Activated naive CD8-positive, alpha-beta T cell treated with anti-CD3 and anti-CD28 coated beads, Interleukin-2, amount 50 U/mL, for 24 hours (primary cell): ENCODE measurements around the gene ARHGAP29.

Experiments used
- ATAC-seq: fragments of 150-1000 bp; cut with Tn5 transposase; one replicate; pipeline ENCODE4 v1.10.0; 2021
- DNase-seq: peaks from one replicate; pipeline ENCODE4 v3.0.0; 2021
- H3K27ac Mint-ChIP-seq: one replicate; pipeline ENCODE4 v1.8.0; 2021; ENCODE audit warnings: mild to moderate bottlenecking, mixed read lengths
- H3K27me3 Mint-ChIP-seq: one replicate; pipeline ENCODE4 v1.8.0; 2021; ENCODE audit warnings: mixed read lengths
- H3K36me3 Mint-ChIP-seq: one replicate; pipeline ENCODE4 v1.8.0; 2021; ENCODE audit warnings: low read depth, mixed read lengths
- H3K4me1 Mint-ChIP-seq: one replicate; pipeline ENCODE4 v1.8.0; 2021; ENCODE audit warnings: mixed read lengths
- H3K4me3 Mint-ChIP-seq: one replicate; pipeline ENCODE4 v1.8.0; 2021; ENCODE audit warnings: mild to moderate bottlenecking, moderate library complexity, mixed read lengths
- H3K9me3 Mint-ChIP-seq: one replicate; pipeline ENCODE4 v1.8.0; 2021; ENCODE audit warnings: mixed read lengths

The ARHGAP29 gene, protein sequence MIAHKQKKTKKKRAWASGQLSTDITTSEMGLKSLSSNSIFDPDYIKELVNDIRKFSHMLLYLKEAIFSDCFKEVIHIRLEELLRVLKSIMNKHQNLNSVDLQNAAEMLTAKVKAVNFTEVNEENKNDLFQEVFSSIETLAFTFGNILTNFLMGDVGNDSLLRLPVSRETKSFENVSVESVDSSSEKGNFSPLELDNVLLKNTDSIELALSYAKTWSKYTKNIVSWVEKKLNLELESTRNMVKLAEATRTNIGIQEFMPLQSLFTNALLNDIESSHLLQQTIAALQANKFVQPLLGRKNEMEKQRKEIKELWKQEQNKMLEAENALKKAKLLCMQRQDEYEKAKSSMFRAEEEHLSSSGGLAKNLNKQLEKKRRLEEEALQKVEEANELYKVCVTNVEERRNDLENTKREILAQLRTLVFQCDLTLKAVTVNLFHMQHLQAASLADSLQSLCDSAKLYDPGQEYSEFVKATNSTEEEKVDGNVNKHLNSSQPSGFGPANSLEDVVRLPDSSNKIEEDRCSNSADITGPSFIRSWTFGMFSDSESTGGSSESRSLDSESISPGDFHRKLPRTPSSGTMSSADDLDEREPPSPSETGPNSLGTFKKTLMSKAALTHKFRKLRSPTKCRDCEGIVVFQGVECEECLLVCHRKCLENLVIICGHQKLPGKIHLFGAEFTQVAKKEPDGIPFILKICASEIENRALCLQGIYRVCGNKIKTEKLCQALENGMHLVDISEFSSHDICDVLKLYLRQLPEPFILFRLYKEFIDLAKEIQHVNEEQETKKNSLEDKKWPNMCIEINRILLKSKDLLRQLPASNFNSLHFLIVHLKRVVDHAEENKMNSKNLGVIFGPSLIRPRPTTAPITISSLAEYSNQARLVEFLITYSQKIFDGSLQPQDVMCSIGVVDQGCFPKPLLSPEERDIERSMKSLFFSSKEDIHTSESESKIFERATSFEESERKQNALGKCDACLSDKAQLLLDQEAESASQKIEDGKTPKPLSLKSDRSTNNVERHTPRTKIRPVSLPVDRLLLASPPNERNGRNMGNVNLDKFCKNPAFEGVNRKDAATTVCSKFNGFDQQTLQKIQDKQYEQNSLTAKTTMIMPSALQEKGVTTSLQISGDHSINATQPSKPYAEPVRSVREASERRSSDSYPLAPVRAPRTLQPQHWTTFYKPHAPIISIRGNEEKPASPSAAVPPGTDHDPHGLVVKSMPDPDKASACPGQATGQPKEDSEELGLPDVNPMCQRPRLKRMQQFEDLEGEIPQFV

DNA sequence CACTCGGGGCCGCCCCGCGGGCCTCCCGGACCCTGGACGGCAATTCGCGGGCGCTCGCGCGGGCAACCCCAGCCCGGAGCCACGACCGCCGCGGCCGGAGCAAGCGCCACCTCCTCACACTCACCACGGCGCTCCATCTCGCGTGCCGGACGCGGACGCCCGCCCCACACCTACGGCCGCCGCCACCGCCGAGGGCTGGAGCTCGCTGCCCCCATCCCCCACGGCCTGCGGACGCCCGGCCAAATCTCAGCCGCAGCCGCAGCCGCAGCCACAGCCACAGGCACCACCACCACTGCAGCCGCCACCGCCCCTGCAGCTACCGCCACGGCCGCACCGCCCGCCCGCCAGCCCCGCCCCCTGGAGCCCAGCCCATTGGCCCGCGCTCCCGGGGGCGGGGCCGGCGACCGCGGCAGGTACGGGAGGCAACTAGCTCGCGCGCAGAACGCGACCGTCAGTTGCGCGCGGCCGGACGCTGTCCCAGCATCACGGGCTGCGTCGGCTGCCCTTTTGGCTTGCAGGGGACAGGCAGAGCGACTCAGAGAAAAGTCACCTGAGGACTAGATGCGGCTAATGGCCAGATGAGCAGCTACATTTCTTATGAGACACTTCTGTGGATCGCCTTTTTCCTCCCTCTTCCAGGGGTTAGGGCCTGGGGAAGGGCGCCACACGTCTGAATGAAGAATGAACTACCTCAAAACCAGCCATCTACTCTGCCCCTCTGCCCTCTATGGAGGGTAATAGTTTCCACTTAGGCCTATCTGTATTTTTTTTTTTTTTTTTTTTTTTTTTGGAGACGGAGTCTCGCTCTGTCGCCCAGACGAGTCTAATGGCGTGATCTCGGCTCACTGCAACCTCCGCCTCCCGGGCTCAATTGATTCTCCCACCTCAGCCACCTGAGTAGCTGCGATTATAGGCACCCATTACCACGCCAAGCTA lies at the start of gene ARHGAP29:
TSS of gene ARHGAP29 (minus strand) at position 294 of the 936 bp plus-strand sequence. CDS start 5,973 bp downstream, outside the sequence.
- H3K36me3 Mint-ChIP-seq: peaks cover 2% of the 10 kb centered on the region
- ATAC-seq (peak; percentile 76), DNase-seq (peak; percentile 58)
- peaks cover 12% of the 10 kb centered on the region for H3K9me3 Mint-ChIP-seq
- peak within 1 kb of the TSS; percentile 42 for H3K4me3 Mint-ChIP-seq
- H3K27me3 Mint-ChIP-seq: peaks cover 81% of the 10 kb centered on the region
- H3K27ac Mint-ChIP-seq: no peak within 1 kb of the TSS
- peaks cover 12% of the 10 kb centered on the region for H3K4me1 Mint-ChIP-seq

DNA sequence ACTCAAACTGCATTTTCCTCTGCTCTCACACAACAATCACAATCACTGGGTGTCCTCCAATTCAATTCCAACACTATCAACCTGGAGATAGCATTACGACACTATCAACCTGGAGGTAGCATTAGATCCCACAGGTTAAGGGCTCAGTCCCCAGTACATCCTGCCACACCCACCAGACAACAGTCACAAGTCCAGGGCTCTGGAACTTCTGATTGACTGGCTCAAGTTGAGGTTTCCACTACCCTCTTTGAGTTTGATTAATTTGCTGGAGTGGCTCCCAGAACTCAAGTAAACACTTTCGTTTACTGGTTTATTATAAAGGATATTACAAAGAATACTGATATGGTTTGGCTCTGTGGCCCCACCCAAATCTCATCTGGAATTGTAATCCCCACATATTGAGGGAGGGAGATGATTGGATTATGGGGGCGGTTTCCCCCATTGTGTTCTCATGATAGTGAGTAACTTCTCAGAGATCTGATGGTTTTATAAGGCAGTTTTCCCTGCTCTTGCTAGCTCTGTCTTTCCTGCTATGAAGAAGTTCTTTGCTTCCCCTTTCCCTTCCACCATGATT lies 49.6 kb upstream of the ARHGAP29 start:
- Mint-ChIP-seq H3K36me3 (no peaks in the 10 kb centered on the region), H3K9me3 (no peaks in the 10 kb centered on the region), H3K4me3 (no peak overlapping the region), H3K4me1 (no peaks in the 10 kb centered on the region), H3K27ac (no peak overlapping the region), H3K27me3 (peaks cover 25% of the 10 kb centered on the region)
- DNase-seq: no peak
- no peak for ATAC-seq

DNA sequence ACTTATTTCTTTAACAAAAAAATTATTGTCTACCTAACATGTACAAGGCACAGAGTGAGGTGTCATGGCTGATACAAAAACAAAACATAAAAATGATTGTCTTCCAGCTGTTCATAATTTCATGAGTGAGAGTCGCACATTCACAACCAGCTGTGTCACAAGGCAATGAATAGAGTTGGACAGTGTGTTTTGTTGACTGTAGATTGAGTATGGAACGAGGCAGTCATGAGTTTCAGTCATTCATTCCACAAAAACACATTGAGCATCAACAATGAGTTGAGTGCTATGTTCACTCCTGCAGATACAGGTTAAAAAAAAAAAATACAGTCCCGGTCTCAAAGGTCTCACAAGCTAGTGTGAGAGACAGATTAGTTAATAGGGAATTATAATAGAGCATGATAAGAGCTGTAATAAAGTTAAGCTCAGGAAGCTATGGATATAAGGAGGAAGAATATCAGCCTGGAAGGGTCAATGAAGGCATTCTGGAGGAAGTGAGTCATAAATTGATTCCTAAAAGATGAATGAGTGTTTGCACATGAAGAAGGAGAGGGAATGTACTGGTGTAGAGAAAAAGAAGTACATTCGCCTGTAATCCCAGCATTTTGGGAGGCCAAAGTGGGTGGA lies 47.8 kb upstream of the ARHGAP29 start:
- Mint-ChIP-seq H3K4me1 (no peaks in the 10 kb centered on the region), H3K36me3 (no peaks in the 10 kb centered on the region), H3K9me3 (no peaks in the 10 kb centered on the region), H3K4me3 (no peak overlapping the region), H3K27ac (no peak overlapping the region), H3K27me3 (peaks cover 19% of the 10 kb centered on the region)
- ATAC-seq: no peak
- DNase-seq: no peak

DNA sequence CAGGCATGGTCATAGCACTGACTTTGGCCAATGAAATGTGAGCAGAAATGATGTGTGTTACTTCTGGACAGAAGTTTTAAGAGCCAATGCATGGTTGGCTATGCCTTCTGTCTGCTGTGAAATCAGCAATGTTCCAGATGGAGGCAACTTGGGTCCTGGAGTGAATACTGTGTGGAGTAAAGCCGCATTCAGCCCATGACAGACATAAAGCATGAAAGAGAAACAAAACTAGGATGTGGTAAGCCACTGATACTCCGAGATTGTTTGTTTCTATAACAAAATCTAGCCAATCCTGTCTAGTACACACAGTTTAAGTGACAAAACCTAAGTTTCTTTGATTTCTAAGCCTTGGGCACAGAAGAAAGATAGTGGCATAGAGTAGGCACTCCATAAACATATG lies 47.1 kb upstream of the ARHGAP29 start:
- Mint-ChIP-seq H3K27ac (no peak overlapping the region), H3K4me3 (no peak overlapping the region), H3K27me3 (peaks cover 19% of the 10 kb centered on the region), H3K9me3 (no peaks in the 10 kb centered on the region), H3K36me3 (no peaks in the 10 kb centered on the region), H3K4me1 (no peaks in the 10 kb centered on the region)
- DNase-seq: no peak
- no peak for ATAC-seq

DNA sequence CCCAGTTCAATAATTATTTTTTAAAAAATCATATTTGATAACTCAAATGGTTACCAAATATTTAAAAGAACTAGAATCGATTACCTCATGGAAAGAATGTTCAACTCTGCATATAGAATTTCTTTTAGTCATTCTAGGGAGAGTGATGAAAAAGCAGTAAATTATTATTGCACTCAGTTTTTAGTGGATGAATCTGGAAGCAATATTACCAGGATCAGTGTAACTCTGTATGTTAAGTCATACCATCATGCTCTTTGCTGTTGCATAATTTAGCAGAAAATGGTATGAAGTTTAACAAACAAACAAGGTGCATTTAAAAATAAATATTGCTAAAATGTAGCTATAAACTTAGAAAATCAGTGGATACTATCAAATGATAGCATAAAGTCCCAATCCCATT lies 46.1 kb upstream of the ARHGAP29 start:
- Mint-ChIP-seq H3K4me1 (no peaks in the 10 kb centered on the region), H3K36me3 (no peaks in the 10 kb centered on the region), H3K27ac (no peak overlapping the region), H3K9me3 (no peaks in the 10 kb centered on the region), H3K4me3 (no peak overlapping the region), H3K27me3 (peaks cover 14% of the 10 kb centered on the region)
- no peak for ATAC-seq
- no peak for DNase-seq

DNA sequence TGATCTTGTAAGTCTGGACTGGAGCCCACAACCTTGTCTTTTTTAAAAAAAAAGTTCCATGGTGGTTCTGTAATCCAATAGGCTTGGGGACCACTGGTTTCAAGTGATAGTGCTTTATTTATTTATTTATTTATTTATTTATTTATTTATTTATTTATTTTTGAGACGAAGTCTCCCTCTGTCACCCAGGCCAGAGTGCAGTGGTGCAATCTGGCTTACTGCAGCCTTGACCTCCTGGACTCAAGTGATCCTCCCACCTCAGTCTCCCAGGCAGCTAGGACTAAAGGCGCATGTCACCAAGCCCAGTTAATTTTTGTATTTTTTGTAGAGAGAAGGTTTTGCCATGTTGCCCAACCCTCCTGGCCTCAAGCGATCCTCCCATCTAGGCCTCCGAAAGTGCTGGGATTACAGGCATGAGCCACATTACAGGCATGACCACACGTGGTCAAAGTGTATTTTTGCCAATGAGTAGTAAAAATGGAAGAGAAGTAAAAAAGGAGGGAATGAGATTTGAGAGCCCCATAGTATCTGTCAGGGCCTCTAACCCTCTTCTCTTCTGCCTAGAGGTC lies 44.8 kb upstream of the ARHGAP29 start:
- Mint-ChIP-seq H3K36me3 (no peaks in the 10 kb centered on the region), H3K4me3 (no peak overlapping the region), H3K27me3 (peaks cover 11% of the 10 kb centered on the region), H3K27ac (no peak overlapping the region), H3K9me3 (no peaks in the 10 kb centered on the region), H3K4me1 (no peaks in the 10 kb centered on the region)
- no peak for ATAC-seq
- DNase-seq: no peak

DNA sequence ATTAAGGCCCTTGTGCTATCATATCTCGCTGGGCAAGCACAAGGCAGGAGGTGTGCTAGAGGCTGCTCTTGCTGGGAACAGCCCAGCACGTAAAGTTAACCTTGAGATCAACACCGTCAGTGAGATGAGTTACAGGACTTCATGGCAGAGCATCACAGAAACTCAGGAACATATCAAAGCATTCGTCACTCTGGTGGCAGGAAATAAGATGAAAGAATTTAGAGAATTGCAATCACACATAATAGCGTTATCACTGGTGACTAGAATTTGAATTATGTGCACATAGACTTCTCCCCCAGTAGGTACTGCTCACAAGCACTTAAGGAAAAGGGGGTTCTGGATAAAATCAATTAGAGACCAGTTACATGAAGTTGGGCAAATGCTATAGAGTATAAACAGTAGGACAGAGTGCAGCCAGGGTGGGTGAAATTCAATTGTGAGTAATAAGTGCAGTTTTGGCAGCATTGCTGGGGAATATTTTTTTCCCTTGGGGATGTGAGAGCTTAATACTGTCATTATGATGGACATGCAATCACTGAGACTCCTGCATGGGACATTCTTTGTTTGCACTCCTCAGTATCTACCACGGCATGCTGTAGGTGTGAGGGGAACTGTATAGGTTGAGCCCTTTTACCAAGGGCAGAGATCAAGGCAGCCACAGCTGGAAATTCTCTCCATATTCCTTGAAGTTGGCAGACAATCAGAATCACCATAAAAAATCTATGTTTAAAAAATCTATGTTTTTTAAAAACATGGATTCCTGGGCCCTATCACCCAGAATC lies 44.2 kb upstream of the ARHGAP29 start:
- no peaks in the 10 kb centered on the region for H3K9me3 Mint-ChIP-seq
- no peaks in the 10 kb centered on the region for H3K36me3 Mint-ChIP-seq
- ATAC-seq (no peak), DNase-seq (no peak)
- no peak overlapping the region for H3K4me3 Mint-ChIP-seq
- no peak overlapping the region for H3K27ac Mint-ChIP-seq
- H3K4me1 Mint-ChIP-seq: no peaks in the 10 kb centered on the region
- peaks cover 11% of the 10 kb centered on the region for H3K27me3 Mint-ChIP-seq

DNA sequence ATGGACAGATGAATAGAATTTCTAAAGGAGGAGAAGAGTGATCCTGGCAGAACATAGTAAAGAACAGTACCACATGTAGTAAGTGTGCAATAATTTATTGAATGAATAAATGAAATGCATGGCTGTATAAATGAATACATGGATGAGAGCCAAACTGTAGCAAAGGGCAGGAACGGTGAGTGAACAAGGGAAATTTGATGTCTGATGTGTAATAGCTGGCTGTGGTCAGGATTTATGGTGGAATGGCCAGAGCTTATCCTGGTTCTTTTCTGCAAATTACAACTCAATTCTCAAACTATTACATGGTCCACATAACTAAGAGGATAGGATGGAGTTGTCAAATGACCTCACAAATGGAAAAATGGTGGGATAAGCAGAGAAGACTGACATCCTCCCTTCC lies 43.2 kb upstream of the ARHGAP29 start:
- H3K36me3 Mint-ChIP-seq: no peaks in the 10 kb centered on the region
- H3K9me3 Mint-ChIP-seq: no peaks in the 10 kb centered on the region
- no peak overlapping the region for H3K4me3 Mint-ChIP-seq
- no peak overlapping the region for H3K27ac Mint-ChIP-seq
- no peak for DNase-seq
- H3K27me3 Mint-ChIP-seq: peaks cover 11% of the 10 kb centered on the region
- H3K4me1 Mint-ChIP-seq: no peaks in the 10 kb centered on the region
- no peak for ATAC-seq

DNA sequence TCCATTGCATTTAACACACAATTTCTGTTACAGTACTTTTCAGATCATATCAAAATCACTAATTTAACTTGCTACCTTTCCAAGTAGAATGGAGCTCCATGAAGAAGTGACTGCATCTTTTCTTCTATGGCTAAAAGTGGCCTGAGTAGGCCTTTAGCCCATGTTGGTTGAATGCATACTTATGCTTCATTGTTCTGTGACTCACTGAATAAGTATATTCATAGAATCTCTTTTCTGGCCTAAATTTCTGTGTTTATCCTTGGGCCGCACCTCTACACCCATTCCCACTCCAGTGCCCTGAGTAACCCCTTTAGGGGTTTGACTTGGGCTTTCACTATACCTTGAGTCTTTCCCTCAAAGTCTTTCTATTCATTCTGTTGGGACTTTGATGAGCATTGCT lies 42.1 kb upstream of the ARHGAP29 start:
- no peaks in the 10 kb centered on the region for H3K4me1 Mint-ChIP-seq
- no peak overlapping the region for H3K27ac Mint-ChIP-seq
- ATAC-seq: no peak
- no peaks in the 10 kb centered on the region for H3K9me3 Mint-ChIP-seq
- no peak overlapping the region for H3K4me3 Mint-ChIP-seq
- H3K36me3 Mint-ChIP-seq: no peaks in the 10 kb centered on the region
- H3K27me3 Mint-ChIP-seq: peaks cover 6% of the 10 kb centered on the region
- no peak for DNase-seq

DNA sequence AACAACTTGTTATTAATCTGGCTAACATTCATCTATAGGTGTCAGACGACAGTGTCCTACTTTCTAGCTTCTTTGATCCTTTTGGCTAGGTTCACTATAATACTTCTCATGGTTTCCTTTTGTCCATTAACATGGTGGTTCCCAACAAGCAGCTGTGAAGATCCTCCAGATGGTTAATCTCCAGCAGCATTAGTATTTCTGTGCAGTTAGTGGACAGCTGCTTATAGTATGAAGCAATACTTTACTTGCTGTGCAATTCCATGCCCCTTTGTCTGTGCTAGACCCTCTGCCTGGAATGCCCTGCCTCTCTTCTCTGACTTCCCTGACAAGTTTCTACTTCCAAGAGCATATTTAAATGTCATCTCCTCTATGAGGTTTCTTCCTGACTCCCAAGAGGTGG lies 41.7 kb upstream of the ARHGAP29 start:
- Mint-ChIP-seq H3K27ac (no peak overlapping the region), H3K36me3 (no peaks in the 10 kb centered on the region), H3K27me3 (peaks cover 6% of the 10 kb centered on the region), H3K4me1 (no peaks in the 10 kb centered on the region), H3K4me3 (no peak overlapping the region), H3K9me3 (no peaks in the 10 kb centered on the region)
- ATAC-seq (no peak), DNase-seq (no peak)

DNA sequence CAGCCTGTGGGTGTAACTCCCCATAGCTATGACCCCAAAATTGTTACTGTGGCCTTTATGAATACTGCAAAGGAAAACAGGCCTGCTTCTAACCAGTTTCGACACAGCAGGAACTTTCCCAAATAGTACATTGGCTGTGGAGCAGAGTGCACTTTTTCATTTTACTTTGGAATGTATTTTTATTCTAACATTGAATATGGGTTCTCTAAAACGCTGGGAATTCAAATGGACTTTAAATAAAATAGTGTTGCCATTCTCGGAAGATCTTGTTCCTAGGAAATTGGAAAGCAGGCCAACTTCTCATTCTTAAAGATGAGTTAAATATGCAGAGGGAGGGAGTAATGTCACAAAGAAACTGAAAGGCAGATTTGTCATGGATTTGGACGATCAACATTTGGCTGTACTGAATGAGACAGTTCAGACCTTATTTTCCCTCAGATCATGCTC lies 39.6 kb upstream of the ARHGAP29 start:
- Mint-ChIP-seq H3K4me1 (no peaks in the 10 kb centered on the region), H3K9me3 (no peaks in the 10 kb centered on the region), H3K27me3 (peaks cover 2% of the 10 kb centered on the region), H3K27ac (no peak overlapping the region), H3K36me3 (no peaks in the 10 kb centered on the region), H3K4me3 (no peak overlapping the region)
- no peak for DNase-seq
- ATAC-seq: no peak

DNA sequence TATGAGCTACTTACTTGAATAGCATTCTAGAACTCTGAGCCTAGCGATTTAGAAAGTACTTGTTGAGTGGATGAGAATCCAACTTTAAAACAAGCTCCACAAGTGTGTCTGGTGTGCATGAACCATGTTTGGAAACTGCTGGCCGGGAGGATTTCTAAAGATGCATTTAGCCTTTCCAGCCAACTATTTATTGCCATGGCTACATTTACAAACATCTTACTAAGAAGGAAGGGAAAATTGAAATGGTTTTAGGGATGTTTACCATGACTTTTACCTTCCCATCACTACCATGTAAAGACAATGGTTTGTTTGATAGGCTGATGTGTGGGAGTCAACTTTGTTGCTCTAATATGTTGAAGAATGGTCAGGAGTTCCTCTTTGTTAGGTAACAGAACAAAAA lies 37.7 kb upstream of the ARHGAP29 start:
- Mint-ChIP-seq H3K36me3 (no peaks in the 10 kb centered on the region), H3K4me1 (no peaks in the 10 kb centered on the region), H3K4me3 (no peak overlapping the region), H3K27ac (no peak overlapping the region), H3K9me3 (no peaks in the 10 kb centered on the region), H3K27me3 (peaks cover 2% of the 10 kb centered on the region)
- ATAC-seq: no peak
- no peak for DNase-seq
